Upper lobe of right lung (tissue), 1 donor: Measurements from ENCODE around the gene CNBD2. TPM values are rescaled to one million over a fixed set of nuclear protein-coding genes. Genes with fewer than 3 reads are reported as not detected.

ENCODE experiments used
- ATAC-seq: fragments of 200-7000 bp; cut with Tn5 transposase; one replicate; pipeline ENCODE4 v1.9.1; 2020; ENCODE audit warnings: mild to moderate bottlenecking, moderate library complexity
- DNase-seq: peaks from one replicate; pipeline ENCODE4 v3.0.0-alpha.2; 2020
- H3K27ac ChIP-seq: fragments of 200-600 bp; one replicate; pipeline ENCODE4 v1.8.0; 2022
- H3K27me3 ChIP-seq: fragments of 200-600 bp; one replicate; pipeline ENCODE4 v1.8.0; 2022; ENCODE audit warnings: mild to moderate bottlenecking
- H3K36me3 ChIP-seq: fragments of 200-600 bp; one replicate; pipeline ENCODE4 v1.8.0; 2022
- H3K4me1 ChIP-seq: fragments of 200-600 bp; one replicate; pipeline ENCODE4 v1.8.0; 2022
- H3K4me3 ChIP-seq: fragments of 200-600 bp; one replicate; pipeline ENCODE4 v1.8.0; 2022; ENCODE audit warnings: mild to moderate bottlenecking
- H3K9me3 ChIP-seq: fragments of 200-600 bp; one replicate; pipeline ENCODE4 v1.8.0; 2022
- intact Hi-C: fragments of 100-400 bp; cut with DNase I; formaldehyde crosslinking; loops from one replicate; pipeline ENCODE4 v1.11.0; 2022
- total RNA-seq: library from RNA; stranded (reverse); fragmentation: NEBNext Ultra II Directional; extraction: Animal tissue kit (Norgen Biotek cat#: 25700); gene quantifications from one replicate; pipeline ENCODE4 v1.2.1, GENCODE V29; 2021
- TF ChIP-seq, protein P1 (sequence below): fragments of 200-600 bp; IDR thresholded peaks from one replicate; pipeline ENCODE4 v1.8.0; 2022; ENCODE audit warnings: antibody characterized with exemption
- donor health status: DM: no; HTN: yes; CAD: no; lungs with severe emphysema.

CNBD2 gene
- total RNA-seq, 1 donor from 2014 or later, result 3.4 TPM

GRCh38 chr20:36031806-36032205 lies 63.4 kb downstream of the CNBD2 start:
- H3K36me3 ChIP-seq, result no peaks in the 10 kb centered on the region
- no peaks in the 10 kb centered on the region for H3K9me3 ChIP-seq
- intact Hi-C loops, result no loop called here
- no peak overlapping the region for H3K27ac ChIP-seq
- no peaks in the 10 kb centered on the region for H3K27me3 ChIP-seq
- ATAC-seq (no peak), DNase-seq (no peak)
- H3K4me3 ChIP-seq, result no peak overlapping the region
- H3K4me1 ChIP-seq, result peaks cover 9% of the 10 kb centered on the region
- TF ChIP-seq, protein P1, sequence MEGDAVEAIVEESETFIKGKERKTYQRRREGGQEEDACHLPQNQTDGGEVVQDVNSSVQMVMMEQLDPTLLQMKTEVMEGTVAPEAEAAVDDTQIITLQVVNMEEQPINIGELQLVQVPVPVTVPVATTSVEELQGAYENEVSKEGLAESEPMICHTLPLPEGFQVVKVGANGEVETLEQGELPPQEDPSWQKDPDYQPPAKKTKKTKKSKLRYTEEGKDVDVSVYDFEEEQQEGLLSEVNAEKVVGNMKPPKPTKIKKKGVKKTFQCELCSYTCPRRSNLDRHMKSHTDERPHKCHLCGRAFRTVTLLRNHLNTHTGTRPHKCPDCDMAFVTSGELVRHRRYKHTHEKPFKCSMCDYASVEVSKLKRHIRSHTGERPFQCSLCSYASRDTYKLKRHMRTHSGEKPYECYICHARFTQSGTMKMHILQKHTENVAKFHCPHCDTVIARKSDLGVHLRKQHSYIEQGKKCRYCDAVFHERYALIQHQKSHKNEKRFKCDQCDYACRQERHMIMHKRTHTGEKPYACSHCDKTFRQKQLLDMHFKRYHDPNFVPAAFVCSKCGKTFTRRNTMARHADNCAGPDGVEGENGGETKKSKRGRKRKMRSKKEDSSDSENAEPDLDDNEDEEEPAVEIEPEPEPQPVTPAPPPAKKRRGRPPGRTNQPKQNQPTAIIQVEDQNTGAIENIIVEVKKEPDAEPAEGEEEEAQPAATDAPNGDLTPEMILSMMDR, result no peak

DNA sequence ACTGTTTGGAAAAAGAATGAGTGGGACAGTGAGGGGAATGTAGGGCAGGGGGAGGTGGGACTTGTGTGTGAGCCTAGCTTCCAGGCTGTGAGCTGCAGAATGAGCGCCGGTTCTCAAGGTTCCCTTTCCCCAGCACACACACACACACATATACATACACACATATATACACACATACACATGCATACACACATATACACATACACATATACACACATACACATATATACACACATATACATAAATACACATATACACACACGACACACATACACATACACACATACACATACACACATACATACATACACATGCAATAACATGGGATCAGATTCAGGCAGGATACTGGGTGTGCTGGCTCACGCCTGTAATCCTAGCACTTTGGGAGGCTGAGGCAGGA lies 66.5 kb downstream of the CNBD2 start:
- intact Hi-C loops, result no loop called here
- H3K4me1 ChIP-seq, result peaks cover 6% of the 10 kb centered on the region
- TF ChIP-seq, protein P1, result no peak
- DNase-seq (no peak), ATAC-seq (no peak)
- no peak overlapping the region for H3K27ac ChIP-seq
- no peak overlapping the region for H3K4me3 ChIP-seq
- no peaks in the 10 kb centered on the region for H3K9me3 ChIP-seq
- no peaks in the 10 kb centered on the region for H3K36me3 ChIP-seq
- no peaks in the 10 kb centered on the region for H3K27me3 ChIP-seq

- no peak for ATAC-seq
- TF ChIP-seq, protein P1, result no peak
- Histone ChIP-seq H3K4me1 (no peaks in the 10 kb centered on the region), H3K4me3 (no peak overlapping the region), H3K36me3 (no peaks in the 10 kb centered on the region), H3K27ac (no peak overlapping the region), H3K9me3 (no peaks in the 10 kb centered on the region), H3K27me3 (no peaks in the 10 kb centered on the region)
- intact Hi-C loops, result no loop called here
- DNase-seq, result no peak
These were observed 67.4 kb downstream of the CNBD2 start for GRCh38 chr20:36035745-36036144.

- no peaks in the 10 kb centered on the region for H3K27me3 ChIP-seq
- intact Hi-C loops, result no loop called here
- H3K9me3 ChIP-seq, result no peaks in the 10 kb centered on the region
- H3K4me3 ChIP-seq, result no peak overlapping the region
- H3K36me3 ChIP-seq, result no peaks in the 10 kb centered on the region
- ATAC-seq (no peak), DNase-seq (no peak)
- TF ChIP-seq, protein P1, result no peak
- no peaks in the 10 kb centered on the region for H3K4me1 ChIP-seq
- H3K27ac ChIP-seq, result no peak overlapping the region
These were observed 68.3 kb downstream of the CNBD2 start for GRCh38 chr20:36036688-36037087.

DNA sequence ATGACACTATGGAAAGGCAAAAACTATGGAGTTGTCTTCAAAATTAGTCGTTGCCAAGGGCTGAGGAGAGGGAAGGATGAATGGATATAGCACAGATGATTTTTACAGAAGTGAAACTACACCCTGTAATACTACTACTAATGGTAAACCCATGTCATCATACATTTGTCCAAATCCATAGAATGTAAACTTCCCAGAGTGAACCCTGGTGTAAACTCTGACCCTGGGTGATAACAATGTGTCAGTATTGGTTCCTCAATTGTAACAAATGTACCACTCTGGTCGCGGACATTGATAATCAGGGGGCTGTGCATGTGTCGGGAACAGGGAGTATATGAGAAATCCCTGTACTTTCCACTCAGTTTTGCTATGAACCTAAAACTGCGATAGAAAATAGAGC lies 72.2 kb downstream of the CNBD2 start:
- H3K4me3 ChIP-seq, result no peak overlapping the region
- intact Hi-C loops, result no loop called here

GRCh38 chr20:36043441-36043840 lies 75.1 kb downstream of the CNBD2 start:
- H3K27me3 ChIP-seq, result no peaks in the 10 kb centered on the region
- DNase-seq (no peak), ATAC-seq (no peak)
- peaks cover 17% of the 10 kb centered on the region for H3K4me1 ChIP-seq
- no peaks in the 10 kb centered on the region for H3K9me3 ChIP-seq
- intact Hi-C loops, result no loop called here
- no peak overlapping the region for H3K27ac ChIP-seq
- TF ChIP-seq, protein P1, result no peak
- no peak overlapping the region for H3K4me3 ChIP-seq
- H3K36me3 ChIP-seq, result no peaks in the 10 kb centered on the region

More for the DNA sequence above, 72.2 kb downstream of the CNBD2 start:
- Histone ChIP-seq H3K36me3 (no peaks in the 10 kb centered on the region), H3K9me3 (no peaks in the 10 kb centered on the region), H3K27me3 (no peaks in the 10 kb centered on the region), H3K4me1 (no peaks in the 10 kb centered on the region), H3K27ac (no peak overlapping the region)
- DNase-seq (no peak), ATAC-seq (peak; percentile 66)
- TF ChIP-seq, protein P1, result no peak
